ENCODE data around the gene SLC22A24. TPM values are rescaled to one million over a fixed set of nuclear protein-coding genes. Genes with fewer than 3 reads are reported as not detected.

SLC22A24 gene
- polyA plus RNA-seq, 1 of the 3 experiments (the other 2 are of a cell fraction) = not detected

DNA sequence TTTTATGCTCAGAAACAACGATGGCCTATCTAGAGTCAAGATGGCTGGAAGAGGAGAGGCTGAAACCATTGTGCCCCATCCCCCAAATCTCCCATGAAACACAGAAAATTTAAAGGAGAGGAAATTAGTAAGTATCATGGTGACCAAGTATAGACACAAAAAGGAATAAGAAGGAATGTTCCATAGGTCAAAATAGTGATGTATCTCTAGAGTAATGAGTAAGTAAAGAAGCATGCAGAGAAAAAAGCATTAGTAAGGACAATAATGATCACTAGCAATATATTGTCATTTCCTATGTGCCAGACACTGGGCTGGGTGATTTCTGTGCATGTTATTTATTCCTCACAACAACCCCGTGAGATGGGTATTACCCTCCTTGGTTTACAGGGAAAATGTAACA, 2.6 kb upstream of the SLC22A24 start (continued):
- TF ChIP-seq TEAD4 (IDR thresholded peaks at IDR 0.05; ENCODE audit: borderline replicate concordance, insufficient read depth) = no peak

DNA sequence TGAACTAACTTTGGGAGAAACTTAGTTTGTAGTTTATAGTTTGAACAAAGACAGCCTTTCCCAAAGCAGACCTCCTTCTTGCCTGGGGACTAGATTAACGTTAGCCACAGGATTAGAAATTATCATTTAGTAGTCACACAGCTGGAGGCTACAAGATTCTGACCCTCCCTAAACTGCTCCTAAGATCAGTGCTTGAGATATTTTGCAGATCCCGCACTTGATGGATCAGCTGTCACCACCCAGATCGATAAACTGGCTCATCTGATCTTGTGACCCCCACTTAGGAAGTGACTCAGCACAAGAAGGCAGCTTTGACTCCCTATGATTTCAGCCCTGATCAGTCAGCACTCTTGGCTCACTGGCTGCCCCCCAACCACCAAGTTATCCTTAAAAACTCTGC, 1.6 kb downstream of the SLC22A24 start:
- no peaks in the 10 kb centered on the region for H3K79me2 ChIP-seq (ENCODE audit: insufficient read depth)
- peaks cover 6% of the 10 kb centered on the region for H3F3A ChIP-seq (replicated peaks; ENCODE audit: insufficient read depth)
- ChIA-PET POLR2A (no interaction called here), CTCF (no interaction called here)
- H3K27ac ChIP-seq (ENCODE audit: low read depth in 2 of 2, low read length in 1 of 2) = no peak overlapping the region
- H3K4me1 ChIP-seq (ENCODE audit: control insufficient read depth in 1 of 2, insufficient read depth in 2 of 2, low read depth in 1 of 2, low read length in 1 of 2) = peaks cover 0 to 19% of the 10 kb centered on the region in 2 experiments; a peak in 1 of 4 replicates
- no peaks in the 10 kb centered on the region for H3K27me3 ChIP-seq (ENCODE audit: insufficient read depth)
- H3K36me3 ChIP-seq (replicated peaks in 1 of 2; ENCODE audit: control insufficient read depth in 1 of 2, insufficient read depth in 2 of 2, low read length in 1 of 2) = no peaks in the 10 kb centered on the region
- no peaks in the 10 kb centered on the region for H4K20me1 ChIP-seq (ENCODE audit: insufficient read depth)
- no peak overlapping the region for H3K4me2 ChIP-seq
- no peak overlapping the region for H3K4me3 ChIP-seq (ENCODE audit: low read depth in 2 of 2, low read length in 1 of 2)
- H2AFZ ChIP-seq (ENCODE audit: low read depth) = no peak overlapping the region
- no peak overlapping the region for H3K9ac ChIP-seq
- no peak for DNase-seq
- WGBS (ENCODE audit: low lambda C conversion rate) = 6% methylated on average over 3 of the region's 3 CpGs
- H3K9me2 ChIP-seq = no peaks in the 10 kb centered on the region
- no peaks in the 10 kb centered on the region for H3K9me3 ChIP-seq
- TF ChIP-seq ELF1 (IDR thresholded peaks at IDR 0.05) (no peak), TAF1 (IDR thresholded peaks at IDR 0.05; ENCODE audit: borderline replicate concordance, low read depth, low read length) (no peak), FOSL2 (IDR thresholded peaks at IDR 0.05; ENCODE audit: borderline replicate concordance, low read depth) (no peak), CHD2 (IDR thresholded peaks at IDR 0.05; ENCODE audit: low read length, partially characterized antibody) (no peak), RCOR1 (IDR thresholded peaks at IDR 0.05; ENCODE audit: low read length) (no peak), MEF2A (IDR thresholded peaks at IDR 0.05; ENCODE audit: borderline replicate concordance, low read depth) (no peak), SMC3 (IDR thresholded peaks at IDR 0.05; ENCODE audit: low read depth, low read length) (no peak), RAD21 (IDR thresholded peaks at IDR 0.05; ENCODE audit: low read length) (no peak), NRF1 (IDR thresholded peaks at IDR 0.05; ENCODE audit: low read depth, low read length) (no peak), GABPA (IDR thresholded peaks at IDR 0.05; ENCODE audit: low read depth) (no peak), TCF12 (IDR thresholded peaks at IDR 0.05) (peak; percentile 51), JUND (IDR thresholded peaks at IDR 0.05) (0 out of 2 replicates have a peak, but pooled peaks have one; percentile 31), EZH2phosphoT487 (IDR thresholded peaks at IDR 0.05; ENCODE audit: borderline replicate concordance, low read depth) (no peak), SIN3A (IDR thresholded peaks at IDR 0.05; ENCODE audit: borderline replicate concordance, low read depth, low read length) (no peak), FOXJ3 (CRISPR knock-in tag; IDR thresholded peaks at IDR 0.05) (no peak), NFIC (IDR thresholded peaks at IDR 0.05; ENCODE audit: borderline replicate concordance) (no peak)
- TF ChIP-seq, protein P1, sequence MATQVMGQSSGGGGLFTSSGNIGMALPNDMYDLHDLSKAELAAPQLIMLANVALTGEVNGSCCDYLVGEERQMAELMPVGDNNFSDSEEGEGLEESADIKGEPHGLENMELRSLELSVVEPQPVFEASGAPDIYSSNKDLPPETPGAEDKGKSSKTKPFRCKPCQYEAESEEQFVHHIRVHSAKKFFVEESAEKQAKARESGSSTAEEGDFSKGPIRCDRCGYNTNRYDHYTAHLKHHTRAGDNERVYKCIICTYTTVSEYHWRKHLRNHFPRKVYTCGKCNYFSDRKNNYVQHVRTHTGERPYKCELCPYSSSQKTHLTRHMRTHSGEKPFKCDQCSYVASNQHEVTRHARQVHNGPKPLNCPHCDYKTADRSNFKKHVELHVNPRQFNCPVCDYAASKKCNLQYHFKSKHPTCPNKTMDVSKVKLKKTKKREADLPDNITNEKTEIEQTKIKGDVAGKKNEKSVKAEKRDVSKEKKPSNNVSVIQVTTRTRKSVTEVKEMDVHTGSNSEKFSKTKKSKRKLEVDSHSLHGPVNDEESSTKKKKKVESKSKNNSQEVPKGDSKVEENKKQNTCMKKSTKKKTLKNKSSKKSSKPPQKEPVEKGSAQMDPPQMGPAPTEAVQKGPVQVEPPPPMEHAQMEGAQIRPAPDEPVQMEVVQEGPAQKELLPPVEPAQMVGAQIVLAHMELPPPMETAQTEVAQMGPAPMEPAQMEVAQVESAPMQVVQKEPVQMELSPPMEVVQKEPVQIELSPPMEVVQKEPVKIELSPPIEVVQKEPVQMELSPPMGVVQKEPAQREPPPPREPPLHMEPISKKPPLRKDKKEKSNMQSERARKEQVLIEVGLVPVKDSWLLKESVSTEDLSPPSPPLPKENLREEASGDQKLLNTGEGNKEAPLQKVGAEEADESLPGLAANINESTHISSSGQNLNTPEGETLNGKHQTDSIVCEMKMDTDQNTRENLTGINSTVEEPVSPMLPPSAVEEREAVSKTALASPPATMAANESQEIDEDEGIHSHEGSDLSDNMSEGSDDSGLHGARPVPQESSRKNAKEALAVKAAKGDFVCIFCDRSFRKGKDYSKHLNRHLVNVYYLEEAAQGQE (IDR thresholded peaks at IDR 0.05; ENCODE audit: low read depth, low read length) = no peak
- TF ChIP-seq, protein P2, sequence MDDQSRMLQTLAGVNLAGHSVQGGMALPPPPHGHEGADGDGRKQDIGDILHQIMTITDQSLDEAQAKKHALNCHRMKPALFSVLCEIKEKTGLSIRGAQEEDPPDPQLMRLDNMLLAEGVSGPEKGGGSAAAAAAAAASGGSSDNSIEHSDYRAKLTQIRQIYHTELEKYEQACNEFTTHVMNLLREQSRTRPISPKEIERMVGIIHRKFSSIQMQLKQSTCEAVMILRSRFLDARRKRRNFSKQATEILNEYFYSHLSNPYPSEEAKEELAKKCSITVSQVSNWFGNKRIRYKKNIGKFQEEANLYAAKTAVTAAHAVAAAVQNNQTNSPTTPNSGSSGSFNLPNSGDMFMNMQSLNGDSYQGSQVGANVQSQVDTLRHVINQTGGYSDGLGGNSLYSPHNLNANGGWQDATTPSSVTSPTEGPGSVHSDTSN (IDR thresholded peaks at IDR 0.05) = peak; percentile 62
- TF ChIP-seq, protein P3, sequence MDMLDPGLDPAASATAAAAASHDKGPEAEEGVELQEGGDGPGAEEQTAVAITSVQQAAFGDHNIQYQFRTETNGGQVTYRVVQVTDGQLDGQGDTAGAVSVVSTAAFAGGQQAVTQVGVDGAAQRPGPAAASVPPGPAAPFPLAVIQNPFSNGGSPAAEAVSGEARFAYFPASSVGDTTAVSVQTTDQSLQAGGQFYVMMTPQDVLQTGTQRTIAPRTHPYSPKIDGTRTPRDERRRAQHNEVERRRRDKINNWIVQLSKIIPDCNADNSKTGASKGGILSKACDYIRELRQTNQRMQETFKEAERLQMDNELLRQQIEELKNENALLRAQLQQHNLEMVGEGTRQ (IDR thresholded peaks at IDR 0.05; ENCODE audit: borderline replicate concordance, low read depth, low read length) = no peak
- TF ChIP-seq, protein P4, sequence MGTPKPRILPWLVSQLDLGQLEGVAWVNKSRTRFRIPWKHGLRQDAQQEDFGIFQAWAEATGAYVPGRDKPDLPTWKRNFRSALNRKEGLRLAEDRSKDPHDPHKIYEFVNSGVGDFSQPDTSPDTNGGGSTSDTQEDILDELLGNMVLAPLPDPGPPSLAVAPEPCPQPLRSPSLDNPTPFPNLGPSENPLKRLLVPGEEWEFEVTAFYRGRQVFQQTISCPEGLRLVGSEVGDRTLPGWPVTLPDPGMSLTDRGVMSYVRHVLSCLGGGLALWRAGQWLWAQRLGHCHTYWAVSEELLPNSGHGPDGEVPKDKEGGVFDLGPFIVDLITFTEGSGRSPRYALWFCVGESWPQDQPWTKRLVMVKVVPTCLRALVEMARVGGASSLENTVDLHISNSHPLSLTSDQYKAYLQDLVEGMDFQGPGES (IDR thresholded peaks at IDR 0.05; ENCODE audit: low read depth, low read length) = no peak
- TF ChIP-seq, protein P5, sequence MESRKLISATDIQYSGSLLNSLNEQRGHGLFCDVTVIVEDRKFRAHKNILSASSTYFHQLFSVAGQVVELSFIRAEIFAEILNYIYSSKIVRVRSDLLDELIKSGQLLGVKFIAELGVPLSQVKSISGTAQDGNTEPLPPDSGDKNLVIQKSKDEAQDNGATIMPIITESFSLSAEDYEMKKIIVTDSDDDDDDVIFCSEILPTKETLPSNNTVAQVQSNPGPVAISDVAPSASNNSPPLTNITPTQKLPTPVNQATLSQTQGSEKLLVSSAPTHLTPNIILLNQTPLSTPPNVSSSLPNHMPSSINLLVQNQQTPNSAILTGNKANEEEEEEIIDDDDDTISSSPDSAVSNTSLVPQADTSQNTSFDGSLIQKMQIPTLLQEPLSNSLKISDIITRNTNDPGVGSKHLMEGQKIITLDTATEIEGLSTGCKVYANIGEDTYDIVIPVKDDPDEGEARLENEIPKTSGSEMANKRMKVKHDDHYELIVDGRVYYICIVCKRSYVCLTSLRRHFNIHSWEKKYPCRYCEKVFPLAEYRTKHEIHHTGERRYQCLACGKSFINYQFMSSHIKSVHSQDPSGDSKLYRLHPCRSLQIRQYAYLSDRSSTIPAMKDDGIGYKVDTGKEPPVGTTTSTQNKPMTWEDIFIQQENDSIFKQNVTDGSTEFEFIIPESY (IDR thresholded peaks at IDR 0.05; ENCODE audit: borderline replicate concordance, low read depth) = no peak
- TF ChIP-seq, protein P6, sequence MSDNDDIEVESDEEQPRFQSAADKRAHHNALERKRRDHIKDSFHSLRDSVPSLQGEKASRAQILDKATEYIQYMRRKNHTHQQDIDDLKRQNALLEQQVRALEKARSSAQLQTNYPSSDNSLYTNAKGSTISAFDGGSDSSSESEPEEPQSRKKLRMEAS (IDR thresholded peaks at IDR 0.05; ENCODE audit: low read depth) = no peak
- TF ChIP-seq, protein P7, sequence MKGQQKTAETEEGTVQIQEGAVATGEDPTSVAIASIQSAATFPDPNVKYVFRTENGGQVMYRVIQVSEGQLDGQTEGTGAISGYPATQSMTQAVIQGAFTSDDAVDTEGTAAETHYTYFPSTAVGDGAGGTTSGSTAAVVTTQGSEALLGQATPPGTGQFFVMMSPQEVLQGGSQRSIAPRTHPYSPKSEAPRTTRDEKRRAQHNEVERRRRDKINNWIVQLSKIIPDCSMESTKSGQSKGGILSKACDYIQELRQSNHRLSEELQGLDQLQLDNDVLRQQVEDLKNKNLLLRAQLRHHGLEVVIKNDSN (IDR thresholded peaks at IDR 0.05; ENCODE audit: borderline replicate concordance, low read depth) = no peak

Measured in SK-N-SH (cell line).